ENCODE data around the gene CFAP100. TPM values are rescaled to one million over a fixed set of nuclear protein-coding genes. Genes with fewer than 3 reads are reported as not detected.

The CFAP100 gene
- total RNA-seq, 3 donors from 2014 or later (not counting 1 experiment from before 2014, with no cell fraction given), result not detected

DNA sequence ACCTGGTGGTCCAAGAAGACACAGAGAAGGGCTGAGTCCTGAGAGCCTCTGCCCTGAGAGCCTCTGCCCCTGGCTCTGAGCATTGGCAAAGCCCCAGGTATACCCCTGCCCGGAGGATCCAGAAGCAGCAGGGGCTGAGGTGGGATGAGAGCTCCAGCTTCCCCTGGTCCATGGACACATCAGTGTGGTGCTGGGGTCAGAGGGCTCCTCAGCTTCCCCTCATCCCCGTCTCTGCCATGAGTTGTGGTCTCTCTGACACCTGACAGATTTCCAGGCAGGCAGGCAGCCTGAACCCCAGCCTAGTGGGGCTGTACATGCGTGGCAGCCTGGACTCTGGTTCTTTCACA is 34.0 kb upstream of the CFAP100 start:
- H3K4me1 ChIP-seq (ENCODE audit: control insufficient read depth, insufficient read depth, low read length), result peaks cover 20% of the 10 kb centered on the region
- Mint-ChIP-seq H3K9me3 (no peaks in the 10 kb centered on the region), H3K27ac (no peak overlapping the region), H3K36me3 (no peaks in the 10 kb centered on the region), H3K27me3 (ENCODE audit: low read depth in 2 of 2) (peaks cover 30 to 47% of the 10 kb centered on the region in 2 donors), H3K4me3 (no peak overlapping the region), H3K4me1 (peaks cover 13 to 18% of the 10 kb centered on the region in 2 donors)
- TF ChIP-seq, protein P1, sequence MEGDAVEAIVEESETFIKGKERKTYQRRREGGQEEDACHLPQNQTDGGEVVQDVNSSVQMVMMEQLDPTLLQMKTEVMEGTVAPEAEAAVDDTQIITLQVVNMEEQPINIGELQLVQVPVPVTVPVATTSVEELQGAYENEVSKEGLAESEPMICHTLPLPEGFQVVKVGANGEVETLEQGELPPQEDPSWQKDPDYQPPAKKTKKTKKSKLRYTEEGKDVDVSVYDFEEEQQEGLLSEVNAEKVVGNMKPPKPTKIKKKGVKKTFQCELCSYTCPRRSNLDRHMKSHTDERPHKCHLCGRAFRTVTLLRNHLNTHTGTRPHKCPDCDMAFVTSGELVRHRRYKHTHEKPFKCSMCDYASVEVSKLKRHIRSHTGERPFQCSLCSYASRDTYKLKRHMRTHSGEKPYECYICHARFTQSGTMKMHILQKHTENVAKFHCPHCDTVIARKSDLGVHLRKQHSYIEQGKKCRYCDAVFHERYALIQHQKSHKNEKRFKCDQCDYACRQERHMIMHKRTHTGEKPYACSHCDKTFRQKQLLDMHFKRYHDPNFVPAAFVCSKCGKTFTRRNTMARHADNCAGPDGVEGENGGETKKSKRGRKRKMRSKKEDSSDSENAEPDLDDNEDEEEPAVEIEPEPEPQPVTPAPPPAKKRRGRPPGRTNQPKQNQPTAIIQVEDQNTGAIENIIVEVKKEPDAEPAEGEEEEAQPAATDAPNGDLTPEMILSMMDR (IDR thresholded peaks at IDR 0.05), result no peak
- no peak for ATAC-seq
- 81% methylated on average over 3 of the region's 3 CpGs for WGBS (ENCODE audit: insufficient coverage)
- peaks cover 24% of the 10 kb centered on the region for H3K27me3 ChIP-seq (ENCODE audit: control insufficient read depth, insufficient read depth, low read length)
- no peak for DNase-seq
- no peak overlapping the region for H3K4me3 ChIP-seq (ENCODE audit: low read length)
- no peaks in the 10 kb centered on the region for H3K36me3 ChIP-seq (ENCODE audit: control insufficient read depth, insufficient read depth, low read length)
- H3K27ac ChIP-seq (ENCODE audit: low read length), result no peak overlapping the region
- intact Hi-C loops (cut with micrococcal nuclease), result no loop called here
- no peaks in the 10 kb centered on the region for H3K9me3 ChIP-seq (ENCODE audit: control insufficient read depth, insufficient read depth, low read length)

DNA sequence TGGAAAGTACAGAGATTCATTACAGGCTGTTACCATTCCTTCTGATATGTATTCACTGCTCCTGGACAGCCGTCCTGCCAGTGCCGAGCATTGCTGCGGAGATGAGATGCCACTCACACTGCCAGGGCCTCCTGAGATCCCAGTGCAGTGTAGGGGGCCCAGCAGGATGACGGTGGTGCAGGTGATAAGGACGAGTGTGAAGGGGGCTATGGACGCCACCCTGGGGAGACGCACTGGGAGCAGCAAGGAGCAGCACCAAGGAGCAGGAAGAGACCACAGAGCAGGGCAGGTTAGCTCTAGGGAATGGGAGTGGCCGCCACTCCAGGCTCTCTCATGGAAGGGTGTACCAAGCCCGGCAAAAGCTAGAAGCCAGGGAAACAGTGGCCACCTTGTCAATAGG is 33.5 kb upstream of the CFAP100 start:
- TF ChIP-seq, protein P1 (IDR thresholded peaks at IDR 0.05), result no peak
- no peaks in the 10 kb centered on the region for H3K36me3 Mint-ChIP-seq
- Histone ChIP-seq H3K4me1 (ENCODE audit: control insufficient read depth, insufficient read depth, low read length) (peaks cover 15% of the 10 kb centered on the region), H3K36me3 (ENCODE audit: control insufficient read depth, insufficient read depth, low read length) (no peaks in the 10 kb centered on the region), H3K27me3 (ENCODE audit: control insufficient read depth, insufficient read depth, low read length) (peaks cover 20% of the 10 kb centered on the region), H3K9me3 (ENCODE audit: control insufficient read depth, insufficient read depth, low read length) (no peaks in the 10 kb centered on the region), H3K4me3 (ENCODE audit: low read length) (no peak overlapping the region), H3K27ac (ENCODE audit: low read length) (no peak overlapping the region)
- DNase-seq (no peak), ATAC-seq (no peak)
- peaks cover 10 to 14% of the 10 kb centered on the region in 2 donors for H3K4me1 Mint-ChIP-seq
- no peaks in the 10 kb centered on the region for H3K9me3 Mint-ChIP-seq
- H3K27me3 Mint-ChIP-seq (ENCODE audit: low read depth in 2 of 2), result peaks cover 28 to 43% of the 10 kb centered on the region in 2 donors
- 87% methylated on average over 9 of the region's 9 CpGs for WGBS (ENCODE audit: insufficient coverage)
- no peak overlapping the region for H3K4me3 Mint-ChIP-seq
- intact Hi-C loops (cut with micrococcal nuclease), result no loop called here
- H3K27ac Mint-ChIP-seq, result no peak overlapping the region

DNA sequence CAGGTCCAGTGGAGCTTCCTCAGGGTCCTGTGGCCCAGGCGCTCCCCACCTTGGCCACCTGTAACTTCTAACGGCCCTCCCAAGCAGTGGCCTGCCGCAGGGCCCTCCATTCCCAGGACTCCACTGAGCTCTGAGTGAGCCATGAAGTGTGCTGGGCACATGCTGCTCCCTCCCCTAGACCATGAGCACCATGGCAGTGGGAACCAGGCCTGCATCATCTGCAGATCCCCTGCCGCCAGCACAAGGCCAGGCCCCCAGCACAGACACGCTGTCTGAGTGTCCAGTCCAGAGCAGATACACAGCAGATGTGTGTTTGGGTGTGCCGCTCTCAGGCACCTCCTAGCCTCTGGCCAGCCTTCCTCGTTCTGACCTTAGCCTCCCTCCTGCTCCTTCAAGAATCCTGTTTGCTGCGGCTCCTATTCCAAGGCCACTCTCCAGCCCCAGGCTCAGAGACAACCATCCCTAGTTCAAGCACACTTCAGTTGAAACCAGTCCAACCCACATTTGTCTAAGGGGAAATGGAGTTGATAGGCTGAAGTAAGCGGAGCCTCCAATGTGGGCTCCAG is 30.5 kb upstream of the CFAP100 start:
- ATAC-seq (no peak), DNase-seq (no peak)
- intact Hi-C loops (cut with micrococcal nuclease), result no loop called here
- H3K36me3 Mint-ChIP-seq, result no peaks in the 10 kb centered on the region
- Histone ChIP-seq H3K9me3 (ENCODE audit: control insufficient read depth, insufficient read depth, low read length) (no peaks in the 10 kb centered on the region), H3K27me3 (ENCODE audit: control insufficient read depth, insufficient read depth, low read length) (peaks cover 5% of the 10 kb centered on the region), H3K4me3 (ENCODE audit: low read length) (no peak overlapping the region), H3K27ac (ENCODE audit: low read length) (no peak overlapping the region), H3K36me3 (ENCODE audit: control insufficient read depth, insufficient read depth, low read length) (no peaks in the 10 kb centered on the region), H3K4me1 (ENCODE audit: control insufficient read depth, insufficient read depth, low read length) (no peaks in the 10 kb centered on the region)
- 88% methylated on average over 9 of the region's 9 CpGs for WGBS (ENCODE audit: insufficient coverage)
- H3K27ac Mint-ChIP-seq, result no peak overlapping the region
- H3K4me1 Mint-ChIP-seq, result no peaks in the 10 kb centered on the region
- TF ChIP-seq, protein P1 (IDR thresholded peaks at IDR 0.05), result no peak
- H3K27me3 Mint-ChIP-seq (ENCODE audit: low read depth in 2 of 2), result peaks cover 16 to 30% of the 10 kb centered on the region in 2 donors
- no peaks in the 10 kb centered on the region for H3K9me3 Mint-ChIP-seq
- H3K4me3 Mint-ChIP-seq, result no peak overlapping the region

DNA sequence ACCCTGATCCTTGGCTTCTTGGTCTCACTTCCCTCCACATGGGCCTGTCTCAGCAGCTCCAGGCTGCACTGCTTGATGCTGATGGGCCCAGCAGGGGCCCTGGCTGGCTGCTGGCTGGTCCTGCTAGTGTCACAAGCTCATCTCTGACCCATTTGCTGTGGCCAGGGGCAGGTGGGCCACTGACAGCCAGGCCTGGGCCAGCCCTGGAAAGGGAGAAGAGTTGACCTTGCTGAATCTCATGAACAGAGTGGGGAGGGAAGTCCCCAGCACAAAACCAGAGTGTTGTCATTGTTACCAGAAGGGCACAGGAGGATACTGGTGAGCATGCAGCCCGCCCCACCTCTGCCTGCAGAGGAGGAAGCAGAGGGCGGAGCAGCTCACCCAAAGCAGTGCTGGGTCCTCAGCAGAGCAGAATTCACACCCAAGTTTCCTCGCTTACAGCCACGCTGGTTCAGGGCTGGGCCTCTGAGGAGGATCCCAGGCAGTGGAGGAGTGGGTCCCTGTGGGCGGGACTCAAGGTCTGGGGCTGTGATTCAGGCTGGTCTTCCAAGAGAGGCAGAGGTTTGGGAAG is 29.9 kb upstream of the CFAP100 start:
- WGBS (ENCODE audit: insufficient coverage), result 82% methylated on average over 5 of the region's 5 CpGs
- peaks cover 4% of the 10 kb centered on the region for H3K27me3 ChIP-seq (ENCODE audit: control insufficient read depth, insufficient read depth, low read length)
- Mint-ChIP-seq H3K4me3 (no peak overlapping the region), H3K27me3 (ENCODE audit: low read depth in 2 of 2) (peaks cover 11 to 24% of the 10 kb centered on the region in 2 donors), H3K9me3 (no peaks in the 10 kb centered on the region), H3K27ac (no peak overlapping the region), H3K4me1 (no peaks in the 10 kb centered on the region), H3K36me3 (no peaks in the 10 kb centered on the region)
- no peak overlapping the region for H3K4me3 ChIP-seq (ENCODE audit: low read length)
- no peaks in the 10 kb centered on the region for H3K9me3 ChIP-seq (ENCODE audit: control insufficient read depth, insufficient read depth, low read length)
- no peak overlapping the region for H3K27ac ChIP-seq (ENCODE audit: low read length)
- H3K36me3 ChIP-seq (ENCODE audit: control insufficient read depth, insufficient read depth, low read length), result no peaks in the 10 kb centered on the region
- ATAC-seq (no peak), DNase-seq (no peak)
- H3K4me1 ChIP-seq (ENCODE audit: control insufficient read depth, insufficient read depth, low read length), result no peaks in the 10 kb centered on the region
- TF ChIP-seq, protein P1 (IDR thresholded peaks at IDR 0.05), result no peak
- intact Hi-C loops (cut with micrococcal nuclease), result no loop called here

Measured in natural killer cell (primary cell).